Activated CD4-positive, alpha-beta T cell treated with anti-CD3 and anti-CD28 coated beads, Interleukin-2, amount 50 U/mL, for 4 hours (primary cell): Measurements from ENCODE around the gene TIMM17A.
"Not testable (repeated sequence)": the region's sequence is repeated elsewhere in the genome, so short reads cannot be mapped to it uniquely, and the experiment has no call there.

Source experiments
- DNase-seq, 2 experiments: peaks; one replicate each; pipeline ENCODE4 v3.0.0-alpha.2; 2020

The TIMM17A gene

DNA sequence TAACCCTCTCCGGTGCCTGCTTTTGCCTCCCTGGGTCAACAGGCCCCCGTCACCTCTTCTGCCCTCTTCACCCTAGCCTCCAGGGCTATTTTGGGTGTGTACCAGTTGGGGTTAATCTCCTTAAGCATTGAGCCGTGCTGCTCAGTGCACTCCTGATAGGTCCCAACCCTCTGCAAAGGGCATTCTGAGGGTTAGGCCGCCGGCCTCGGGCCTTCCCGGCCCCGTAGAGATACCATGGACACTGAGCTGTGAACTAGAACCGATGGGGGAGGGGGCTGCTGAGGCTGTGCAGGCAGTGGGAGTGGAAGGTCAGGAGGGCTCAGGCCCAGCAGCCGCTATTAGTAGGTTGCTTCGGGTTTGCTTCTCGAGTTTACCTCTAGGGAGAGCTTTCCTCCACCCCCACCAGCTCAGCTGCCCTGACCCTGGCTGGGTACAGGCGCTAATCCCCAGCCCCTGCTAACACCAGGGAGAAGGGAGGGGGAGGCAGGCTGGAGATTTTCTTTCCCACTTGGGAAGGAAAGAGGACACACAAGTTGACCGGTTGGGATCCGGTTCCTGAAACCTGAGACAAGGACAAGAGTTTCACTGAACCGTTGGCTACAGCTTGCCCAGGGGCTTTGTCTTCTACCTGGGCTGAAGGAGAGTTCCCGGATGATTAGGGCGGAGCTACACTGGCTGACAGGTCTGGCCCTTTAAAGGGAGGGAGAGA lies 13.7 kb upstream of the TIMM17A start:
- DNase-seq, result no peak

DNA sequence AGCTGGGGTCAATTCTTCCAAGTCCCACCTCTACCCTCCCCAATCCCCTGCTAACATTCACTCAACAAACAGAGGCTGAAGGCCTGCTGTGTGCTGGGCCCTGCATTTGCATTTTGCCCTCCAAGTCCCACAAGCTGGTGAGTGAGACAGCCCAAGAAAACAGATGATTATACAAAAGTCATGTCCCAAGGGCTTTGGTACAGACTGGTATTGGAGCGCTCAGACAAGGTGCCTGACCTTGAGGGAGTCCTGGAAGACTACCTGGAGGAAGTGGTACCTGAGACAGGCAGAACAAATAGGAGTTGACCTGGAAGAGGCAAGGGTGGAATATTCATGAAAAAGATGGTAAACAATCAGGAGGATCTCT lies 13.2 kb upstream of the TIMM17A start:
- no peak for DNase-seq

DNA sequence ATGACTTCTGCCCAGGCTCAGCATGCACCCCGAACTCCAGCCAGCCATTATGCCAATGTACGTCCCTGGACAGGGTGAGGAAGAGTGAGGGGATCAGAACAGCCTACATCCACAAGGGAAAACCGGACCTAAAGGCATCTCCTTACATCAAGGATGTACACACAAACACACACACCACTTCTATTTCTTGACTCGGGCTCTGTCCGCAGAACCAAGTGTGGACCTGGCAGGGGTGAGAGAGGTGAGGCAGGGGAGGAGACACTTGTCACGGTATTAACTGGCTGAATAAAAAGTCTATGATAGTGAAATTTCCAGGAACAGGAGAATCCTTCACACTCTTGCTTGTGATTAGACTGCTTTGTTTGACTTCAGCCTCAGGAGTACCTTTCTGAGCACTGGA lies 11.3 kb upstream of the TIMM17A start:
- no peak for DNase-seq

DNA sequence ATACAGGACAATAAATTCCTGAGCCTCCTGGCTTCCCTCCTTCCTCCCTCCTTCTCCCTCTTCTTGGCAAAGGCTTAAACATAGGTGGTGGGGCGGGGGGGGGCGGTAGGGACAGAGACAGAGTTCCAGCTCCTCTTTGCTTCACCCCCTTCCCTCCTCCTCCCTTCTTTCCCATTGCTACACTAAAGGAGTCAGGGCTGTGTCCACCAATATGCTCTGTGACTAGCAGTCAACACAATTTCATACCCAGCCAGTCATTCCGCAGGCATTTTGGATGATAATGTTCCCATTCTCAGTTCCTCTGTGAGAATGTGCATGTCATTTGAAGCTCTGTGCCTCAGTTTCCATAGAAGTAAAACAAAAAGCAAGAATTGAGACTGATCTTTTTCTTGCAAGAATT lies 10.7 kb upstream of the TIMM17A start:
- DNase-seq, result no peak

DNA sequence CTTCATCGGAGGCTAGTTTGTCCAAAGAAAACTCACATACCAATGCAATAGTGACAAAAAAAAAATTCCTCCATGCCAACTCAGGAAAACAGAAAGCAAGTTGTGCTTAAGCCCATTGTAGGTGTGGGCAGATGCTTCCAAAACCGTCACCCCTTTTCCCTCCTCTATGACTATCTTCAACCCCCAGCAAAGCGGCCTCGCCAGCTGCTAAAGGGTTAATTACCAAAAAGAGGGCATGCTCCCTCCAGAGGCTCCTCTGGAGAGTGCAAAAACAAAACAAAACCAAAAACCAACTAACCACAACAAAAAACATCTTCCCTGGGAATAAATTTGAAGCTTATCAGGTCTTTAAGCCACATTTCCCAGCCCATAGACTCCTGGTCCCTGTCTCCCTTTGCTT lies 10.1 kb upstream of the TIMM17A start:
- DNase-seq, result no peak

DNA sequence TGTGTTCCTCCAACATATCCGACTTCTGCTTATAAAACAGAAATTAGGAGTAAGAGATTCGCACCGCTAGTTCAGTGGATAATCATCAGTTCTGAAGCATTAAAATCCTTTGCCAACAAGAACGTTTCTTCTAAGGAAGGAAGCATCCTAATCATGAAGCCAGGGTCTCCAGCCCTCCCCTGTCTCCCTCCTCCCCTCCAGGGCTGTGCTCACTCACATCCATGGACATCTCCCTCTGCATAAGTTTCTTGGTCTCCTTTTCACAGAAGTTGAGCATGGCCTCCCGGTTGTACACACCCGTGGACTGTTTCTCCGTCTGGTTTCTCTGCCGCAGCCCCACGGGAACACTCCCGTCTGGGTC lies 9.5 kb upstream of the TIMM17A start:
- DNase-seq, result no peak

DNA sequence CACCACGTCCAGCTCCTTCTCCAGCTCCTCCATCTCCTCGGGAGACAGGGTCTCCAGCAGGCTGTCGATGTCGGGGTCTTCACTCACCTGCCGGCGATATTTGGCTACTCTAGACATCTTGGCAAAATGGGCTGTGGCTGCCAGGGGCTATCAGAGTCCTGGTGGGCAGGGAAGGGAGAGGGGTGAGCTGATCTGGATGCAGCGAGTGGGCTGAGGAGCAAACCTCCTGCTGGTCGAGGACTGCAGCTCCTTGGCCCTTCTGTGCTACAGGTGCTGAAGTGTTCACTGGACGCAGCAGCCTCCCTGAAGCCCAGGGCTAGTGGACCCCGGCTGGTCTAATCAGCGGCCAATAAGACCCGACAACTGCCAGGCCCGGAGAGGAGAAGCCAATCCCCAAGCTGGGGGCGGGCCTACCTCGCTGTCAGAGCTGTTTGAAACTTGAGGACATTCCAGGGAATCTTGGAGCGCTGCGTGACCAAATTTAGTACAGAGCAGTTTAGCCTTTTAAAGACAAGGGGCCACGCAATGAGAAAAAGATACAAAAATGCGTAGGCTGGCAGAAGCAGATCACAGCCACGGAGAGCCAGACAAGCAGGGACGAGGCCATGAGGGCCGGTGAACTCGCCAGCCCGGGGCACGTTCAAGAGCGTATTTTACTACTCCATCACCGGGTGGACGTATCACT lies 8.9 kb upstream of the TIMM17A start, which contains the start of gene LMOD1:
Gene LMOD1 (minus strand): TSS at position 325 of the 685 bp plus-strand sequence. CDS start 208 bp downstream, at position 117.
- no peak for DNase-seq

DNA sequence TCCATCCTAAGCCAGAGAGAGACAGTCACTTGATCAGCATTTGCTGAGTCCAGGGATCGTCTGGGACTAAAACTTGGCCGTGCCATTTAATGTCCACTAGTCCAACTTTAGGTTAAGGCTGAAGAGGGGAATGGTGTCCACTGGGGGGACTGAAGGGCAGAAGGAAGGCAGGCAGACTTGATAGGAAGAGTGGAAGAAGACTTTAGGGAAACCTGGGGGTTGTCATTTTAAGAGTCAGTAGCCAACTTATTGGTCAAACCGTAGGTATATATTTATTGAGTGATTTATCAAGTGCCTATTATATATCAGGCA lies 7.7 kb upstream of the TIMM17A start:
- no peak for DNase-seq

DNA sequence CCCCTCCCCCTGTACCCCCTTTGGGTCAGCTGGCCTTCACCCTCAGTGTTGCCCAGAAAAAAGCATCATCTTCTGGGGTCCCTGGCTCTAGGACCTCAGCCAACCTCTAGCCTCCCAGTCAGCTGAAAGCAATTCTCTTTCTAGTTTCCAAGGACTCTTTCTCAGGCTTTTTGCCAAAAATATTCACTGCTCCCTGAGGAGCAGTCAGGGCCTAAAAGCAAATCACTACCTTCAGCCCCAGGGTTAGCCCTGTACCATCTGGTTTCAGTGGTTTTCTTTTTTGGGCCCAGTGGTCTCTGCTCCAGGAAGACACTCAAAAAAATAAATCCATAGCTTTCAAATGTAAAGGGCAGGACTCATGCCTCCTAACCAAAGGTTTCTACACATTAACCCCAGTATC lies 5.8 kb upstream of the TIMM17A start:
- DNase-seq, result no peak

DNA sequence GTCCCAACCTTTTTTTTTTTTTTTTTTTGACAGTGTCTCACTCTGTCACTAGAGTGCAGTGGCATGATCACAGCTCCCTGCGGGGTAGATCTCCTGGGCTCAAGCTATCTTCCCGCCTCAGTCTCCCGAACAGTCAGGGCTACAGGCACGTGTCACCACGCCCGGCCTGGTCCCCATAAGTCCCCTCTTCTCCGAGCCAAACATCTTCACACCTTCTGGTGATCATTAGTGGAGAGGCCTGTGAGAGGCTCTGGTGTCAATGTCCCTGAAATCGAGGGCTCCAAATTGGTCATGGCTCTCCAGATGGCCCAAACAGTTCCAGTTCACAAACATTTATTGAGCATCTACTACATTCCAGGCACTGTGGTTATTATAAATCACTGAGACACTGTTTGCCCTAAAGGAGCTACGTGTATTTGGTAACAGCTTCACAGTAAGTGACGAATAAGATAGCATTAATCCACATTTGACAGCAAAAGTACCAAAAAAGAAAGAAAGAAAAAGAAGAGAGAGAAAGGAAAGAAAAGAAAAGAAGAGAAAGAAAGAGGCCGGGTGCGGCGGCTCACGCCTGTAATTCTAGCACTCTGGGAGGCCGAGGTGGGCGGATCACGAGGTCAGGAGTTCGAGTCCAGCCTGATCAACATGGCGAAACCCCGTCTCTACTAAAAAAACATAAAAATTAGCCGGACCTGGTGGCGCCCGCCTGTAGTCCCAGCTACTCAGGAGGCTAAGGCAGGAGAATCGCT lies 867 bp upstream of the TIMM17A start:
- DNase-seq, result no peak

DNA sequence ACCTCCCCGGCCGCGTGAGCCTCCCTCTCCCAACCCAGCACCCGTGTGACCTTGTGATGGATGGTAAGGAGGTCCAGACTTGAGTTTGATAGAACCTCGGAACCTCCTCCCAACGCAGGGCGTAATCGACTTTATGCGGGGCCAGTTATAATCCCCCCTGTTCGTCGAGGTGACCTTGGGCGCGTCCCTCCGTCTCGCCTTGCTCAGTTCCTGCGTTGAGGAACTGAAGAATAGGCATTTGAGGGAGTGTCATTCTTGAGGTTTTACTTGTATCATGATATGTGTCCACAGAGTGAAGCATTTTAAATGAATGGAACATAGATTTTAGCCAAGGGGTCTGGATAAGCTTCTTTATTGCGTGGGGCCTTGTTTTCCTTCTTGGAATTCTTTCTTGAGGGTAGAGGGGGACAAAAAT lies 433 bp downstream of the TIMM17A start:
- DNase-seq, result no peak

DNA sequence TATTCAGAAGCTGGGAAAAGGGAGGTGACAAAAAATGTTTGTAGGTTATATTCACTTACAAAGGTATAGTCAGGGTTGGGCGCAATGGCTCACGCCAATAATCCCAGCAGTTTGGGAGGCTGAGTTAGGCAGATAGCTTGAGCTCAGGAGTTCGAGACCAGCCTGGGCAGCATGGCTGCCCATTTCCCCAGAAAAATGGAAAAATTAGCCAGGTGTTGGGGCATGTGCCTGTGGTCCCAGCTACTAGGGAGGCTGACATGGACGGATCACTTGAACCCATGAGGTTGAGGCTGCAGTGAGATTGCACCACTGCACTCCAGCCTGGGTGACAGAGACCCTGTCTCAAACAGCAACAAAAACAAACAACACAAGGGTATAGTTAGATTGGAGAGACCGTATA lies 3.0 kb downstream of the TIMM17A start:
- no peak for DNase-seq

DNA sequence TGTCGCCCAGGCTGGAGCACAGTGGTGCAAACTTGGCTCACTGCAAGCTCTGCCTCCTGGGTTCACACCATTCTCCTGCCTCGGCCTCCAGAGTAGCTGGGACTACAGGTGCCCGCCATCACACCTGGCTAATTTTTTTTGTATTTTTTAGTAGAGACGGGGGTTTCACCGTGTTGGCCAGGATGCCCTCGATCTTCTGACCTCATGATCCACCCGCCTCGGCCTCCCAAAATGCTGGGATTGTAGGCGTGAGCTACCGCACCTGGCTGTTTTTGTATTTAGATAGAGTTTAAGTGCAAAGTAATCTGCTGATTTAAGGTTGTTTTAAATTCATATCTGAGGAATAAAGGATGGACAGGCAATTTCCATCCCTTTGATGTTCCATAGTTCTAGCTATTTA lies 7.1 kb downstream of the TIMM17A start:
- DNase-seq, result not testable (repeated sequence)

DNA sequence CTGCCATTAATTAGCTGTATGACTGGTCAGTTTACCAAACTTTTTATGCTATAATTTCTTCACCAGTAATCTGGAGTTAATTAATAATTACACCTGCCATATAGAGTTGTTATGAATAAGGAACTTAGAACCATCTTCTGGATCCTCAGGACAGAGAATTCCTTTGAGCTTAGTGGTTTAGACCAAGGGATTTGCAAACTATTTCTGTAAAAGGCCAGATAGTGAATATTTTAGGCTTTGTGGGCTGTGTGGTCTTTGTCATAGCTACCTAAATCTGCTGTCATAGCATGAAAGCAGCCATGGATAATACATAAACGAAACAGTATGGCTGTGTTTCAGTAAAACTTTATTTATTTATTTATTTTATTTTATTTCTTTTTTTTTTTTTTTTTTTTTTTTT lies 9.0 kb downstream of the TIMM17A start:
- no peak for DNase-seq

DNA sequence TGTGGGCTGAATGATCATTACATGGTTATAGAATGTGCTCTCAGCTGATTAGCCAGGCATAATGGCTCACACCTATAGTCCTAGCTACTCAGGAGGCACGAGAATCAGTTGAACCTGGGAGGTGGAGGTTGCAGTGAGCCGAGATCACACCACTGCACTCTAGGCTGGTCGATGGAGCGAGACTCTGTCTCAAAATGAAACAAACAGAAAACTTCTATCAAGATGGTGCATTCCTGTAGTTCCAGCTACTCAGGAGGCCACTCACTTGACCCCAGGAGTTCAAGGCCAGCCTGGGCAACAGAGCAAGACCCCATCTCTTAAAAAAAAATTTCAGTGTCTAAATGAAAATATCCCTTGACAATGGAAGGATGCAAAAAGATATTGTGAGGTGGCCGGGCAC lies 10.9 kb downstream of the TIMM17A start:
- no peak for DNase-seq

DNA sequence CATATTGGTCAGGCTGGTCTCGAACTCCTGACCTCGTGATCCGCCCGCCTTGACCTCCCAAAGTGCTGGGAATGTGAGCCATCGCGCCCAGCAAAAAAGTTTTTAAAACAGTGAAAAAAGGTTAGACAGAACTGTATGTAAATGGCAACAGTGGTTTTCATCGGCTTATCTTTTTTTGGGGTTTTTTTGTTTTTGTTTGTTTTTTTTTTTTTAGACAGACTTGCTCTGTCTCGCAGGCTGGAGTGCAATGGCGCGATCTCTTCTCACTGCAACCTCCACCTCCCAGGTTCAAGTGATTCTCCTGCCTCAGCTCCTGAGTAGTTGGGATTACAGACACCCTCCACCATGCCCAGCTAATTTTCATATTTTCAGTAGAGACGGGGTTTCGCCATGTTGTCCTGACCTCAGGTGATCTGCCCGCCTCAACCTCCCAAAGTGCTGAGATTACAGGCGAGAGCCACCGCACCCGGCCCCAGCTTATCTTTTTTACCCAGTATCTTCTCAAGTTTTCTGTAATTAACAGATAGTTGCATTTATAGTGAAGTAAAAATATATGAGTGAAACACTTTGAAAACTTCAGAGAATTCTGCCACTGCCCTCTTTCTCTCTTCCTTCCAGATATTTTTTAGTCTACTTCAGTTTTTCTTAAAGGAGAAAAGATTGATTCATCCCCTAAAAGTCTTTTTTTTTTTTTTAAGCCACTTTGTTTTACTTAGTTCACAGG lies 13.1 kb downstream of the TIMM17A start:
- no peak for DNase-seq

DNA sequence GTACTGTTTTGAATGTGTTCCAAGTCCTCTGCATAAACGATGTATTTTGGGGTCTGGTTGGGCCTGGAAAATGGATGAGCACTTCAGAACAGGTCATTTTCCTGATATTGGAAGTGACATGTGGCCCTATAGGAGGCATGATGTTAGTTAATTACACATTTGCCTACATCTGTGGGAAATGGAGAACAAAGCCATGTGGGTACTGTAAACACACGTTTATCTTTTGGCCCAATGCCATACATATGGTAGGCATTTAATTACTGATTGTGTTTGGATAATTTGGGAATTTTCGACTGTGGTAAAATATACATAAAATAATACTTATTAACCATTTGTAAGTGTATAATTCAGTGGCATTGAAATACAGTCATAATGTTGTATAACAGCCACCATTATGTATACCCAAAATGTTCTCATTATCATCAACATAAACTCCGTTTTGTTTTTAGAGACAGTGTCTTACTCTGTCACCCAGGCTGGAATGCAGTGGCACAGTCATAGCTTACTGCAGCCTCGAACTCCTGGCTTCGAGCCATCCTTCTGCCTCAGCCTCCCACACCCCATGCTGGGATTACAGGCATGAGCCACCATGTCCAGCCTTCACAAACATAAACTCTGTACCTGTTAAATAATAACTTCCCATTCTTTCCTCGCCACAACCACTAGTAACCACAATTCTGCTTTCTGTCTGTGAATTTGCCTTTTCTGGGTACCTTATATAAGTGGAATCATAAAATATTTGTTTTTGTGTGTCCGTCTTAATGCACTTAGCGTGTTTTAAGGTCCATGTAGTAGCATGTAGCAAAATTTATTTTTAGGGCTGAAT lies 15.2 kb downstream of the TIMM17A start:
- DNase-seq, result no peak

DNA sequence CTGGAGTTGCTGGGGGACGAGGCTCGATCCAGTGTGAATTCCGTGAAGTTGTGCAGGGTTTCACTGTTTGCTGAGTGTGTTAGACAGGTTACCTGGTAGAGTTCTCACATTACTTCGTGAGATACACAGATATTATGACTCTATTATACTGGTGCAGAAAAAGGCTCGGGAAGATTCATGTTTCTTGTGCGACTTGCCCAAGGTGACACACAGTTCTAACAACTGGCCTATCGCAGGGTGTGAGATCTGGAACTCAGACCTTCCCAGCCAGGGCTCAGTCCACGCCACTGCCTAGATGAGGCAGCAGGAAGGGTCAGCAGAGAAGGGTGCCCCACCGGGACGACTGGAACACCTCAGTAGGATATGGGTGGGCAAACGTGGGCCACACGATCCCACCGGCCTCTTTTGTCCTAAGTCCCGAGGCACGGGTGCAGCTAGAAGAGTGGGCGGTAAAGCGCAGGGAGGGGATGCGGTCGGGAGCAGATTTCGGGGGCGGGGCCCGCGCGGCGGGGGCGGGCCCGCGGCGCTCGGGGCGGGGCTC lies 26.8 kb downstream of the TIMM17A start:
- peak; percentile 48 to 56 for DNase-seq

DNA sequence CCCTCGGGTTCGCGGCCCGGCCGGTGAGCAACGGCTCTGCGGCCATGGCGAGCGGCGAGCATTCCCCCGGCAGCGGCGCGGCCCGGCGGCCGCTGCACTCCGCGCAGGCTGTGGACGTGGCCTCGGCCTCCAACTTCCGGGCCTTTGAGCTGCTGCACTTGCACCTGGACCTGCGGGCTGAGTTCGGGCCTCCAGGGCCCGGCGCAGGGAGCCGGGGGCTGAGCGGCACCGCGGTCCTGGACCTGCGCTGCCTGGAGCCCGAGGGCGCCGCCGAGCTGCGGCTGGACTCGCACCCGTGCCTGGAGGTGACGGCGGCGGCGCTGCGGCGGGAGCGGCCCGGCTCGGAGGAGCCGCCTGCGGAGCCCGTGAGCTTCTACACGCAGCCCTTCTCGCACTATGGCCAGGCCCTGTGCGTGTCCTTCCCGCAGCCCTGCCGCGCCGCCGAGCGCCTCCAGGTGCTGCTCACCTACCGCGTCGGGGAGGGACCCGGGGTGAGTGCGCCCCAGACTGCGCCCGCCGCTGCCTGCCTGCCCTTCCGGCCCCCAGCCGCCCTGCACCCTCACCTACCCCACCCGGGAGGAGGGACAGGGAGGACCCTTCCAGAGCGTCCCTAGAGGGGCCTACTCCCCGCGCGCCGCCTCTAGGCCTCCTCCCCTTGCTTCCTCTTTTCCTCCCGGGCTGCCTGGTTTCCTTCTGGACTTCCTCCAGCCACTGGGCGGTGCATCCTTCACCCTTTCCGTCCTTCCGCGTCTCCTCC lies 27.5 kb downstream of the TIMM17A start, which contains the start of gene RNPEP:
Gene RNPEP (plus strand): TSS at position 26 of the 757 bp plus-strand sequence. CDS start 19 bp downstream, at position 45.
- peak; percentile 35 to 40 for DNase-seq

DNA sequence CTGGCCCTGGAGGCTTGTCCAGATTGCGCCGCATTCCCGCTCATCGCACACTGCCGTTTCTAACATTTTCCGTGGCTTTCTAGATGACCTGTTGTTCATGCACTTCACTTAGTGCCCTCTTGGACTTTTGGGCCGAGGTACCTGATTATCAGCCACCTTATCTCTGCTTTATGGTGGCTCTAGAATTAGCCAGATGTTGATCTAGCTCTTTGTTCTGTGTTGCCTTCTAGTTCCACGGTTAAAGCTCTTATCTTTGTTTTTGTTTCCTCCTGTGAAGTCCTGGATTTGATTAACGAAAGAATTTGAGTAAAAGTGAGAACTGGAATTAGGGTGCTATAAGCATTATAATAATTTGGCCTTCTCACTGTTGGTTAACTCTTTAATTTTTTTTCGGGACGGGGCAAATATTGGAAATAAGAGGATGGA lies 28.1 kb downstream of the TIMM17A start:
- DNase-seq, result no peak

DNA sequence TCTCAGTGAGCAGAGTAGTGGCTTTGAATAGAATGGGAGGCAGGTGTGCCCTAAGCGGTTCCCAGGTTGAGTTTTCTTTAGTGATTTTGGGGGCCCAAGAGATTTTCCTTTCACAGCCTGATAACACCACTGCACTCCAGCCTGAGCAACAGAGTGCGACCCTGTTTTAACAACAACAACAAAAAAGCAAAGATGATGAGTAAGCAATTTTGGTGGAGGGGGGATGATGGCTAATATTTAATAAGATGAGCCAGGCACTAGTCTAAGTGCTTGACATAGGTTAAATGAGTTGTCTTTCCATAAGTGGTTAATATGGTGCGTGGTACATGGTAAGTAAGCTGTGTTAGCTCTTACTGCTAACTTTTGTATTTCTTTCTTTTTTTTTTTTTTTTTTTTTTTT lies 29.1 kb downstream of the TIMM17A start:
- DNase-seq, result no peak
